Measurements from ENCODE around the gene PSMD12. TPM values are rescaled to one million over a fixed set of nuclear protein-coding genes. Genes with fewer than 3 reads are reported as not detected.

Gene PSMD12
- total RNA-seq, 1 donor from 2014 or later: 39.7 TPM

- no peak overlapping the region for H3K4me2 ChIP-seq
- H4K20me1 ChIP-seq (ENCODE audit: low read depth): no peaks in the 10 kb centered on the region
- no peak overlapping the region for H3K9ac ChIP-seq
- no peaks in the 10 kb centered on the region for H3K27me3 ChIP-seq
- H3K27ac Mint-ChIP-seq: no peak overlapping the region
- DNase-seq (ENCODE audit: low spot score): no peak
- H3K4me1 Mint-ChIP-seq: no peaks in the 10 kb centered on the region
- H3F3A ChIP-seq (ENCODE audit: low read depth): no peaks in the 10 kb centered on the region
- H2AFZ ChIP-seq (replicated peaks): no peak overlapping the region
- H3K79me2 ChIP-seq (ENCODE audit: low read depth): no peaks in the 10 kb centered on the region
- no peaks in the 10 kb centered on the region for H3K9me3 ChIP-seq (ENCODE audit: low read depth)
- H3K36me3 ChIP-seq: no peaks in the 10 kb centered on the region
- peaks cover 13% of the 10 kb centered on the region for H3K36me3 Mint-ChIP-seq
- H3K9me3 Mint-ChIP-seq: peaks cover 8% of the 10 kb centered on the region
- H3K4me3 Mint-ChIP-seq: no peak overlapping the region
- H3K4me1 ChIP-seq: no peaks in the 10 kb centered on the region
- no peak overlapping the region for H3K27ac ChIP-seq
- peaks cover 3% of the 10 kb centered on the region for H3K27me3 Mint-ChIP-seq (ENCODE audit: insufficient read depth, low read depth)
- TF ChIP-seq CTCF (IDR thresholded peaks at IDR 0.05) (no peak), EZH2phosphoT487 (IDR thresholded peaks at IDR 0.05) (no peak), EZH2 (IDR thresholded peaks at IDR 0.05) (no peak)
- no peak overlapping the region for H3K4me3 ChIP-seq
Observed at GRCh38 chr17:67403065-67403464, 36.7 kb upstream of the PSMD12 start.

- Mint-ChIP-seq H3K4me1 (no peaks in the 10 kb centered on the region), H3K9me3 (peaks cover 17% of the 10 kb centered on the region), H3K4me3 (no peak overlapping the region), H3K27me3 (ENCODE audit: insufficient read depth, low read depth) (peaks cover 3% of the 10 kb centered on the region), H3K27ac (no peak overlapping the region), H3K36me3 (peaks cover 14% of the 10 kb centered on the region)
- Histone ChIP-seq H3K79me2 (ENCODE audit: low read depth) (no peaks in the 10 kb centered on the region), H3K4me2 (no peak overlapping the region), H3K27ac (no peak overlapping the region), H3K4me3 (no peak overlapping the region), H3K27me3 (no peaks in the 10 kb centered on the region), H4K20me1 (ENCODE audit: low read depth) (no peaks in the 10 kb centered on the region), H3K4me1 (no peaks in the 10 kb centered on the region), H3F3A (ENCODE audit: low read depth) (no peaks in the 10 kb centered on the region), H3K36me3 (no peaks in the 10 kb centered on the region), H3K9me3 (ENCODE audit: low read depth) (no peaks in the 10 kb centered on the region), H2AFZ (replicated peaks) (no peak overlapping the region), H3K9ac (no peak overlapping the region)
- TF ChIP-seq EZH2 (IDR thresholded peaks at IDR 0.05): no peak
- TF ChIP-seq CTCF (IDR thresholded peaks at IDR 0.05): no peak
- no peak for TF ChIP-seq EZH2phosphoT487 (IDR thresholded peaks at IDR 0.05)
- DNase-seq (ENCODE audit: low spot score): no peak
Observed at GRCh38 chr17:67401598-67402504, 35.5 kb upstream of the PSMD12 start.

DNA sequence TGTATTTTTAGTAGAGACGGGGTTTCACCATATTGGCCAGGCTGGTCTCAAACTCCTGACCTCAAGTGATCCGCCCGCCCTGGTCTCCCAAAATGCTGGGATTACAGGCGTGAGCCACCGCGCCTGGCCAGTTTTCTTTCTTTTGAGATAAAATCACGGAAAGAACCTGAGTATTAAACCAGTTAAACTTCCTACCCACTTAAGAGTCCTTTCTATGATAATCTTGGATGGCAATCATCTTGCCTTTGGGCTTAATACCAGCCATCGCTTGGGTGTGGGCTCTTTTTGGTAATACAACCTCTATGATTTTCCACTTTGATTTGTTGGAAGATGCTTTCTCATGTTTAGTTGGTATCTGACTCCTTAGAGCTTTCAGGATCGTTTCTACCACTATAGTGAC is 34.7 kb upstream of the PSMD12 start:
- Histone ChIP-seq H3K27ac (no peak overlapping the region), H3K4me1 (no peaks in the 10 kb centered on the region), H3K9ac (no peak overlapping the region), H3K27me3 (no peaks in the 10 kb centered on the region), H3K36me3 (no peaks in the 10 kb centered on the region), H2AFZ (replicated peaks) (no peak overlapping the region), H3F3A (ENCODE audit: low read depth) (no peaks in the 10 kb centered on the region), H3K4me3 (no peak overlapping the region), H3K79me2 (ENCODE audit: low read depth) (no peaks in the 10 kb centered on the region), H4K20me1 (ENCODE audit: low read depth) (no peaks in the 10 kb centered on the region), H3K4me2 (no peak overlapping the region), H3K9me3 (ENCODE audit: low read depth) (no peaks in the 10 kb centered on the region)
- peaks cover 3% of the 10 kb centered on the region for H3K27me3 Mint-ChIP-seq (ENCODE audit: insufficient read depth, low read depth)
- no peak overlapping the region for H3K27ac Mint-ChIP-seq
- H3K9me3 Mint-ChIP-seq: peaks cover 17% of the 10 kb centered on the region
- DNase-seq (ENCODE audit: low spot score): no peak
- no peak for TF ChIP-seq EZH2phosphoT487 (IDR thresholded peaks at IDR 0.05)
- no peak for TF ChIP-seq EZH2 (IDR thresholded peaks at IDR 0.05)
- no peak overlapping the region for H3K4me3 Mint-ChIP-seq
- H3K36me3 Mint-ChIP-seq: peaks cover 12% of the 10 kb centered on the region
- H3K4me1 Mint-ChIP-seq: no peaks in the 10 kb centered on the region

- Histone ChIP-seq H3K79me2 (ENCODE audit: low read depth) (no peaks in the 10 kb centered on the region), H3K9me3 (ENCODE audit: low read depth) (no peaks in the 10 kb centered on the region), H3K9ac (no peak overlapping the region), H3F3A (ENCODE audit: low read depth) (no peaks in the 10 kb centered on the region), H3K27ac (no peak overlapping the region), H3K36me3 (no peaks in the 10 kb centered on the region), H2AFZ (replicated peaks) (no peak overlapping the region), H3K27me3 (no peaks in the 10 kb centered on the region), H3K4me3 (no peak overlapping the region), H3K4me2 (no peak overlapping the region), H4K20me1 (ENCODE audit: low read depth) (no peaks in the 10 kb centered on the region), H3K4me1 (no peaks in the 10 kb centered on the region)
- no peak overlapping the region for H3K27ac Mint-ChIP-seq
- TF ChIP-seq EZH2 (IDR thresholded peaks at IDR 0.05) (no peak), EZH2phosphoT487 (IDR thresholded peaks at IDR 0.05) (no peak), CTCF (IDR thresholded peaks at IDR 0.05) (no peak)
- no peak overlapping the region for H3K4me3 Mint-ChIP-seq
- H3K27me3 Mint-ChIP-seq (ENCODE audit: insufficient read depth, low read depth): peaks cover 3% of the 10 kb centered on the region
- H3K9me3 Mint-ChIP-seq: peaks cover 17% of the 10 kb centered on the region
- H3K36me3 Mint-ChIP-seq: peaks cover 11% of the 10 kb centered on the region
- DNase-seq (ENCODE audit: low spot score): no peak
- no peaks in the 10 kb centered on the region for H3K4me1 Mint-ChIP-seq
Observed at GRCh38 chr17:67400193-67400592, 33.8 kb upstream of the PSMD12 start.

Measured in neural progenitor cell (in vitro differentiated cells).